Measurements from ENCODE around the gene NEK11.

NEK11 gene

GRCh38 chr3:131381445-131382291 is 355.0 kb downstream of the NEK11 start, which contains the start of gene NUDT16:
Gene NUDT16, plus strand, starts transcription at chr3:131381774. Its CDS starts 31 bp downstream, at chr3:131381805.
- peak within 1 kb of the TSS; percentile 59 for H3K4me3 ChIP-seq (ENCODE audit: low read depth, low read length)
- TF ChIP-seq, protein P1, sequence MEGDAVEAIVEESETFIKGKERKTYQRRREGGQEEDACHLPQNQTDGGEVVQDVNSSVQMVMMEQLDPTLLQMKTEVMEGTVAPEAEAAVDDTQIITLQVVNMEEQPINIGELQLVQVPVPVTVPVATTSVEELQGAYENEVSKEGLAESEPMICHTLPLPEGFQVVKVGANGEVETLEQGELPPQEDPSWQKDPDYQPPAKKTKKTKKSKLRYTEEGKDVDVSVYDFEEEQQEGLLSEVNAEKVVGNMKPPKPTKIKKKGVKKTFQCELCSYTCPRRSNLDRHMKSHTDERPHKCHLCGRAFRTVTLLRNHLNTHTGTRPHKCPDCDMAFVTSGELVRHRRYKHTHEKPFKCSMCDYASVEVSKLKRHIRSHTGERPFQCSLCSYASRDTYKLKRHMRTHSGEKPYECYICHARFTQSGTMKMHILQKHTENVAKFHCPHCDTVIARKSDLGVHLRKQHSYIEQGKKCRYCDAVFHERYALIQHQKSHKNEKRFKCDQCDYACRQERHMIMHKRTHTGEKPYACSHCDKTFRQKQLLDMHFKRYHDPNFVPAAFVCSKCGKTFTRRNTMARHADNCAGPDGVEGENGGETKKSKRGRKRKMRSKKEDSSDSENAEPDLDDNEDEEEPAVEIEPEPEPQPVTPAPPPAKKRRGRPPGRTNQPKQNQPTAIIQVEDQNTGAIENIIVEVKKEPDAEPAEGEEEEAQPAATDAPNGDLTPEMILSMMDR (IDR thresholded peaks at IDR 0.05; ENCODE audit: control insufficient read depth, extremely low read depth, insufficient read depth) = no peak
- peak; percentile 97 for DNase-seq (ENCODE audit: low read depth)

DNA sequence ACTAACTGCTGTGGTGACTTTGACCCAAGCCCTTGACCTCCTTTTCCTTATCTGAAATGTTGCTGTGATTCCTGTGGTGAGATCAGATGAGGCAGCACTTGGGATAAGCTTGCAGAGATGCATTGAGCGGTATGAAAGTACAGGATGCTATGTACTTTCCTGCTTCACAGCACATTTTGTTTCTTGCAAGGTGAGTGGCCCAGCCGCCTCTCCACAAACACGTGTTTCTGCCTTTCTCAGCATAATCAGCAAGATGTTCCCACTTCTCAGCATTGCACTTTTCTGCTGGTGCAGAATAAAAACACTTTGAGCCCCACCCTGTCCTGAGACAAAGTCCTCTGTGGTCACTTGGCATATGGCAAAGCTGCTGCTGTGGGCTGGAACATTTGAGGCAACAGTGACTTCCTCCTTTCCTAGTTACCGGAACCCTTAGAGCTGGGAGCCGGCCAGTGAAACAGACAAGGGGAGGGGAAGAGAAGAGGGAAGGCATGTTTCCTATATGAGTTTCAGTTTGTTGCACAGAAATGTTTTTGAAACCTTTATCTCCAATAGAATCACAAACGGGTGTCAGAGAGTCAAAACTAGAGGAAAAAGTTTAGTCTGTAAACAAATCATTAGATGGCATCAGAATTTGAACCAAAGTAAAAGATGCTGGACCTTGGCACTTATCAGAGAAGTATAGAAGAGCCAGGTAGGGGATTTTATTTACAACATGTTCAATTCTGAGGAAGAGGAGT is 359.9 kb downstream of the NEK11 start:
- TF ChIP-seq, protein P1 (IDR thresholded peaks at IDR 0.05; ENCODE audit: control insufficient read depth, extremely low read depth, insufficient read depth) = no peak
- DNase-seq (ENCODE audit: low read depth) = no peak
- H3K4me3 ChIP-seq (ENCODE audit: low read depth, low read length) = no peak overlapping the region

DNA sequence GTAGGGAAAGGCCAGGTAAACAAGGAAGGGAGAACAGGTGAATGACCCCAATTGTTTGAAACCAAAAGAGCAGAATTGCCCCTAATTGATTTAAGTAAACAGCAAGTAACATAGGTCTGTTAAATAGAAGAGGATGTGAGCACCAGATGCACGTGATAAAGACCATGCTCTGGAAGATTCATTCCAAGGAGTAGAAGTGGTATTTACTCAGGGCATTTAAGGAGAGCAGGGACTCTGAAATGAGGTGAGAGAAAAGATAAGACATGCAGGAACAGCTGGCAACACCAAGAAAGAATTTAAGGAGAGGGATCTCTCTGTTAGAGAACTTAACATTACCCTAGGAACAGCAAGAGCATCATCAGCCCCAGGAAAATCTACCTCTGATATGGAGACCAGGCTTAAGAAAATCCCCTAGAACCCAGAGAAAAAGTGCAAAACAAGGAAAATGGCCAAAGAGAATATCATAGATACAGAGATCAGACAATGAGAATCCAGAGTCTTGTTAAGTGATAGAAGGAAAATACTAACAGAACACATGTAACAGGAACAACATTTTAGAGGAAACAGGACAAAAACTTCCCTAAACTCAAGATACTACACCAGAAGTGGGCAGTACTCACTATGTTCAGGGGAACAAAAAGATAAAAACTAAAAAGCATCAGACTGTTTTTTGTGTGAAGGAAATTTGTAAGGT is 361.3 kb downstream of the NEK11 start:
- H3K4me3 ChIP-seq (ENCODE audit: low read depth, low read length) = no peak overlapping the region
- TF ChIP-seq, protein P1 (IDR thresholded peaks at IDR 0.05; ENCODE audit: control insufficient read depth, extremely low read depth, insufficient read depth) = no peak
- no peak for DNase-seq (ENCODE audit: low read depth)

GRCh38 chr3:131388490-131388799 is 361.8 kb downstream of the NEK11 start:
- DNase-seq (ENCODE audit: low read depth) = no peak
- TF ChIP-seq, protein P1 (IDR thresholded peaks at IDR 0.05; ENCODE audit: control insufficient read depth, extremely low read depth, insufficient read depth) = no peak
- H3K4me3 ChIP-seq (ENCODE audit: low read depth, low read length) = no peak overlapping the region

DNA sequence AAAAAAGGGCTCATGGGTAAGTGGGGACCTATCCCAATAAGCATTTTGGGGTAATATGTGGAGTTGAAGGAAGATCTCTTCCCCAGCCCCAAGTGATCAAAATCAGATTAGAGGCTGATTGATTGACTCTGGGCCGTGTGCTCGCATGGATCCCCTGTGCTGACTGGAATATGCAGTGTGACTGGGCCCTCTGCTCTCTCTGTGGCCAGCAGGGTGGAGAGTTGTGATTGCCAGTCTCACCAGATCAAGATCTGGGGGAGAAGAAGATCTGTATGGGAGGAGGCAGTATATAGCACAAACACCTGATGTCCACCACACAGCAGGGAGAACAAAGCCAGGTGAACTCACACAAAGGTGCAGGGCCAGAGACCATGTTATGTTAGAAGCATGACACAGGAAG is 363.7 kb downstream of the NEK11 start:
- TF ChIP-seq, protein P1 (IDR thresholded peaks at IDR 0.05; ENCODE audit: control insufficient read depth, extremely low read depth, insufficient read depth) = no peak
- DNase-seq (ENCODE audit: low read depth) = no peak

GRCh38 chr3:131393051-131393450 is 366.4 kb downstream of the NEK11 start:
- no peak overlapping the region for H3K4me3 ChIP-seq (ENCODE audit: low read depth, low read length)
- no peak for DNase-seq (ENCODE audit: low read depth)
- TF ChIP-seq, protein P1 (IDR thresholded peaks at IDR 0.05; ENCODE audit: control insufficient read depth, extremely low read depth, insufficient read depth) = no peak

More for the DNA sequence above, 363.7 kb downstream of the NEK11 start:
- H3K4me3 ChIP-seq (ENCODE audit: low read depth, low read length) = no peak overlapping the region
